Vagina (tissue), 2 donors: ENCODE data around the gene JAM3.

Experiments
- POLR2A ChIP-seq, 2 donors: fragments of 450-650 bp; IDR thresholded peaks; one replicate each; pipeline ENCODE4 v1.6.1; 2017; ENCODE audit warnings: antibody characterized with exemption in 2 of 2, mild to moderate bottlenecking in 2 of 2, moderate library complexity in 2 of 2
- TF ChIP-seq, protein P1 (sequence below), 3 experiments: fragments of 450-650 bp in 2 of 3; fragments of 200-600 bp in 1 of 3; sonication (generic) in 1 of 3; IDR thresholded peaks; one replicate each; pipeline ENCODE4 v1.5.1; 2017 to 2019; ENCODE audit warnings: antibody characterized with exemption in 3 of 3, mild to moderate bottlenecking in 2 of 3, moderate library complexity in 2 of 3

DNA sequence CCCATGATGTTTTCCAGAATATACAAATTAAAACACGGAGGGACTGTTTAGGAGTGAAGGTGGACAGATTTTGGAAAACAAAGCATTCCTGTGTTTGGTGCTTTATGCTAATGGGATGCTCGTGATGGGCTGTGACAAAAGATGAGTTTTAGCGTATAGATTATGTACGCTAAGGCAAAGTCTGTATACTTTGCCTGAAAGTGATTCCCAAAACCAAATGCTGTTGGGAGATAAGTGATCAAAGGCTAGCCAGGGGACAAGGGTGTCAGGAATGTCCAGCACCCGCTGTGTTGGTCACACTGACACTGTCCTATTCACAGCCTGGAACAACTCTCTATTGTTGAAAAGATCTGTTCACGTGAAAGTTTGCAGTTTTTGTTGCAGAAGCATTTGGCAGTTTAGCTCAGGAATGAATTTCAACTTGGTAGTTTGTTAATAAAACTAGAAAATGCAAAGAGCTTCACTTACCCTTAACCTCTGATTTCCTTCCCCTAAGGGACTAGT lies 1.5 kb downstream of the JAM3 start:
- TF ChIP-seq POLR2A (IDR thresholded peaks at IDR 0.05), result no peak
- TF ChIP-seq, protein P1, sequence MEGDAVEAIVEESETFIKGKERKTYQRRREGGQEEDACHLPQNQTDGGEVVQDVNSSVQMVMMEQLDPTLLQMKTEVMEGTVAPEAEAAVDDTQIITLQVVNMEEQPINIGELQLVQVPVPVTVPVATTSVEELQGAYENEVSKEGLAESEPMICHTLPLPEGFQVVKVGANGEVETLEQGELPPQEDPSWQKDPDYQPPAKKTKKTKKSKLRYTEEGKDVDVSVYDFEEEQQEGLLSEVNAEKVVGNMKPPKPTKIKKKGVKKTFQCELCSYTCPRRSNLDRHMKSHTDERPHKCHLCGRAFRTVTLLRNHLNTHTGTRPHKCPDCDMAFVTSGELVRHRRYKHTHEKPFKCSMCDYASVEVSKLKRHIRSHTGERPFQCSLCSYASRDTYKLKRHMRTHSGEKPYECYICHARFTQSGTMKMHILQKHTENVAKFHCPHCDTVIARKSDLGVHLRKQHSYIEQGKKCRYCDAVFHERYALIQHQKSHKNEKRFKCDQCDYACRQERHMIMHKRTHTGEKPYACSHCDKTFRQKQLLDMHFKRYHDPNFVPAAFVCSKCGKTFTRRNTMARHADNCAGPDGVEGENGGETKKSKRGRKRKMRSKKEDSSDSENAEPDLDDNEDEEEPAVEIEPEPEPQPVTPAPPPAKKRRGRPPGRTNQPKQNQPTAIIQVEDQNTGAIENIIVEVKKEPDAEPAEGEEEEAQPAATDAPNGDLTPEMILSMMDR (IDR thresholded peaks at IDR 0.05), result no peak
